Ramos (cell line): ENCODE measurements around the gene UGT1A6.
"Not testable (repeated sequence)": the region's sequence is repeated elsewhere in the genome, so short reads cannot be mapped to it uniquely, and the experiment has no call there.

Experiments
- in situ Hi-C: fragments of 300-500 bp; cut with MboI; formaldehyde crosslinking; loops from one replicate; pipeline ENCODE4 v1.14.3; 2022; ENCODE audit warnings: low sequenced_read_pairs; ENCODE audit not compliant: unreplicated experiment

The UGT1A6 gene

DNA sequence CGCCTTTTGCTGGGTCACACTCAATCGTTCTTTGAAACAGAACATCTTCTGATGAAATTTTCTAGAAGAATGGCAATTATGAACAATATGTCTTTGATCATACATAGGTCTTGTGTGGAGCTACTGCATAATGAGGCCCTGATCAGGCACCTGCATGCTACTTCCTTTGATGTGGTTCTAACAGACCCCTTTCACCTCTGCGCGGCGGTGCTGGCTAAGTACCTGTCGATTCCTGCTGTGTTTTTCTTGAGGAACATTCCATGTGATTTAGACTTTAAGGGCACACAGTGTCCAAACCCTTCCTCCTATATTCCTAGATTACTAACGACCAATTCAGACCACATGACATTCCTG lies 20.5 kb downstream of the UGT1A6 start:
- in situ Hi-C loops: no loop called here

DNA sequence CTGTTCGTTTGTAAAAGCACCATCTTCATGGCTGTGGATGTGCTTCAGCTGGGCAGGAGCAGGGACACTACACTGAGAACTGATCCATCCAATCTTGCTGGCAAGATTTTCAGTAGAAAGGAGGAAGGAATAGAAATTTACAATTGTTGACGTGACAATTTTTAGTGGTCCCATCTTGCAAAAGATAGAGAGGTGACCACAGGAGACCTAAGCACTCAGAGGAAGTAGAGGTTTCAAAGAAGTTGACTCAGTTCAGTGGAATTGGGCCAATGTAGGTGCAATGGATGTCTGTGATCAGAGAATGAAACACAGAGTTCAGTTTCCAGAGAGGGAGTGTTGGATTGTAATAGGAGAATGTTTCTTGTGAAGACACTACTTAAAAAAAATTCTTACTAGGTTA lies 21.4 kb downstream of the UGT1A6 start:
- in situ Hi-C loops: no loop called here

DNA sequence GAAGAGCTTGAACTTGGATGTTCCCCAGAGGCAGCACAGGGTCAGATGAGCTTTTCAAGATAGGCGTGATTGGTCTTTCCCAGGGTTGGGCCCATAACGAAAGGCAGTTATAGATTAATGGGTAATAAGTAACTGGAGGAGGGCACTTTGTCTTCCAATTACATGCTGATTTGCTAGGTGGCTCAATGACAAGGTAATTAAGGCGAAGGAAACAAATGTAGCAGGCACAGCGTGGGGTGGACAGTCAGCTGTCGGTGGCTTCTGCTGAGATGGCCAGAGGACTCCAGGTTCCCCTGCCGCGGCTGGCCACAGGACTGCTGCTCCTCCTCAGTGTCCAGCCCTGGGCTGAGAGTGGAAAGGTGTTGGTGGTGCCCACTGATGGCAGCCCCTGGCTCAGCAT lies 25.9 kb downstream of the UGT1A6 start, which contains the start of gene UGT1A4:
TSS of gene UGT1A4 (plus strand) at position 185 of the 400 bp plus-strand sequence. CDS start at position 270, 85 bp downstream.
- in situ Hi-C loops: no loop called here

DNA sequence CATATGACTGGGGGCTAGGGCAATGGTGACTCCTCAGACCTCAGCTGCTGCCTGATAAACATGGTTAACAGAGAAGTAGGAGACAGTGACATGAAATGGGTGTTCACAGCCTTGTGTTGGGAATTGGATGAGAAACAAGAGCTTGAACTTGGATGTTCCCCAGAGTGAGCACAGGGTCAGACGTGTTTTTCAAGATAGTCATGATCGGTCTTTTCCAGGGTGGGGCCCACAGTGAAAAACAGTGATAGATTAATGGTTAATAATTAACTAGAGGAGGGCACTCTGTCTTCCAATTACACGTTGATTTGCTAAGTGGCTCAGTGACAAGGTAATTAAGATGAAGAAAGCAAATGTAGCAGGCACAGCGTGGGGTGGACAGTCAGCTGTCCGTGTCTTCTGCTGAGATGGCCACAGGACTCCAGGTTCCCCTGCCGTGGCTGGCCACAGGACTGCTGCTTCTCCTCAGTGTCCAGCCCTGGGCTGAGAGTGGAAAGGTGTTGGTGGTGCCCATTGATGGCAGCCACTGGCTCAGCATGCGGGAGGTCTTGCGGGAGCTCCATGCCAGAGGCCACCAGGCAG lies 36.1 kb downstream of the UGT1A6 start, which contains the start of gene UGT1A3:
TSS of gene UGT1A3 (plus strand) at position 320 of the 579 bp plus-strand sequence. CDS start at position 405, 85 bp downstream.
- in situ Hi-C loops: no loop called here

DNA sequence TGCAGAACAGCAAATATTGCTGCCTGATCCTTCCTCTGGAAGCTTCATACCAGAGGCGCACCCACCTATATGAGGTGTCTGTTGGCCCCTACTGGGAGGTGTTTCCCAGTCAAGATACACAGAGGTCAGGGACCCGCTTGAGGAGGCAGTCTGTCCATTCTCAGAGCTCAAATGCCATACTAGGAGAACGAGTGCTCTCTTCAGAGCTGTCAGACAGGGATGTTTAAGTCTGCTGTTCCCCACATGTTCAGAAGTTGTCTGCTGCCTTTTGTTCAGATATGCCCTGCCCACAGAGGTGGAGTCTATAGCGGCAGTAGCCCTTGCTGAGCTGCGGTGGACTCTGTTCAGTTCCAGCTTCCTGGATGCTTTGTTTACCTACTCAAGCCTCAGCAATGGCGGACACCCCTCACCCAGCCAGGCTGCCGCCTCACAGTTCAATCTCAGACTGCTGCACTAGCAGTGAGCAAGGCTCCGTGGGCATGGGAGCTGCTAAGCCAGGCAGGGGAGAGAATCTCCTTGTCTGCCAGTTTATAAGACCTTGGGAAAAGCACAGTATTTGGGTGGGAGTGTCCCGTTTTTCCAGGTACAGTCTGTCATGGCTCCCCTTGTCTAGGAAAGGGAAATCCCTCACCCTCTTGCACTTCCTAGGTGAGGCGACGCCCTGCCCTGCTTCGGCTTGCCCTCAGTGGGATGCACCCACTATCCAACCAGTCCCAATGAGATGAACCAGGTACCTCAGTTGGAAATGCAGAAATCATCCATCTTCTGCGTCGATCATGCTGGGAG lies 44.4 kb downstream of the UGT1A6 start:
- in situ Hi-C loops: not testable (repeated sequence)

DNA sequence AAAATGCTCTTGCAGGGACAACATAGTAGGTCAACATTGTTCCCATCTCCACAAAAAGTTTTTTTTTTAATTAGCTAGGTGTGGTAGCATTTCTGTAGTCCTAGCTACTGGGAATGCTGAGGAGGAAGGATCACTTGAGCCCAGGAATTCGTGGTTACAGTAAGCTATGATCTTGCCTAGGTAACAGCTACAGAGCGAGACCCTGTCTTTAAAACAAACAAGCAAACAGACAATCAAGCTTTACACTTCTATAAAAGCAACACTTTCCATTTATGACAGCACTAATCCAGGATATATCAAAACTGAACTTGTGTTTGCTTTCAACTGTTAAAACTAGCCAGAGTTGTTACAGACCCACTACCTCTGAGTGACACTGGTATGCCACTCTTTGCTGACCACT lies 48.2 kb downstream of the UGT1A6 start:
- in situ Hi-C loops: no loop called here

DNA sequence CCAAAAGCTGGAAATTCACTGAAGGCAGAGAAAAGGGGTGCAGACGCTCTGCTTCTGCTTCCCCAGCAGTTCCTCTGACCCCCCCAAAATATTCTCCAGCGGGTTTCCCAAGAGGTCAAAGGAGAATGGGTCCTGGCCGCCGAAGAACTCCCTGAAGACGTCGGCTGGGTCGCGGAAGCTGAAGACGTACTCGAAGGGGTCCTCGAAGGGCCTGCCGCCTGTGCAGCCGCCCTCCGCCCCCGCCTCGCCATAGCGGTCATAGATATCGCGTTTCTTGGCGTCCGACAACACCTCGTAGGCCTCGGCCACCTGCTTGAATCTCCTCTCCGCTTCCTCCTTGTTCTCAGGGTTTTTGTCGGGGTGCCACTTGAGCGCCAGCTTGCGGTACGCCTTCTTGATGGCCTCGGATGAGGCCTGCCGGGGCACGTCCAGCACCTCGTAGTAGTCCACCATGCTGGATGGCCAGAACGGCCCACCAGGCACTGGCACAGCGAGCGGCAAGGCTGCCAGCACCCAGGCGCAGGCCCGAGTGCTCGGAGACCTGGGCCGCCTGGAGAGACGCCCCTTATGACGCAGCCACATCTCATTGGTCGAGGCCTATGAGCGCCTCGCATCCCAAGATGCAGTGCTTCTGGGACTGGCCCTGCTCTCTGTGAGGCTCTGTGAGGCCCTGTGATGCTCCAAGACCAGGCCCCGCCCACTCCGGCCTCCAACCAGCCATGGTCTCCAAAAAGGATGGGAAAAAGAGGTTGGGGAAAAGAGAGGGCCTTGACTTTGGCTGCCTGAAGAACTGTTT lies 51.0 kb downstream of the UGT1A6 start:
- in situ Hi-C loops: no loop called here

DNA sequence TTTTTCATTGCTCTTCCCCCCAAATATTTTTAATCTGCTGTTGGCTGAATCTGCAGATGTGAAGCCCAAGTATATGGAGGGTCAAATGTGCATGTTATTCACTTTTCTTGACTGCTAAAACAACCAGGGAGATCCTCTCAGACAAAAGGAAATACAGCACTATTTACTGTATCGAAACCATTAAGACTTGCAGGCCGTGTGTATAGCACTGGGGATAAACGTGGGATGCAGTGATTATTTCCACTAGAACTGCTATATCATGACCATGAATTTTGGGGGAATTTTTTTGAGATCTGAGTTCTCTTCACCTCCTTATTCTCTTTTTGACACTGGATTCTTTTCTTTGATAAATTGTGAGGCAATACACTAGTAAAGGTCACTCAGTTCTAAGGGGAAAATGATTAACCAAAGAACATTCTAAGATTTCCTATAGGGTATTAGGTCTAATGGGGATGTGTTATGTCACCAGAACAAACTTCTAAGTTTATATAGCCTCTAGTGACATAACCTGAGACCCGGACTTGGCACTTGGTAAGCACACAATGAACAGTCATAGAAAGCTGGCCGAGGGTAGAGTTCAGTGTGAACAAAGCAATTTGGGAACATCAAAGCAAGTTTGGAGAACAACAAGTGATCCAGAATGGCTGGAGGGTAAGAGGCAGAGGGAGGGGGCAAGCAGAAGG lies 52.5 kb downstream of the UGT1A6 start:
- in situ Hi-C loops: no loop called here

DNA sequence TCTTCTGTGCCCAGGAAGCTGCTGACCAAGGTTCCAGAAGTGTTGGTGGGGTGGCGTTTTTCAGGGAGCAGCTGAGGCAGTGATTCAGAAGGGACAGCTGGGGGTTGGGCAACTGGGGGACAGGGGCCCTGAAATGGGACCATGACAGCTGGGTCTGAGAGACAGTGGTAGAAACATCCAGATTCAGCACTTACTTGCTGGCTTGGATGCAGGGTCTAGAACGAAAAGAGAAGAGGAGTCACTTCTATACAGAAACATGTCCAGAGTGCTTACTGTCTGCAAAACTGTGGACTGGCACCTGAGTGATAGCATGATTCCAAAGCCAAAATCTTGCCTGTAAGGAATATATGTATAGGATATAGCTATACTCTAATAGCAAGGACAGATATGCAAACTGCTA lies 53.1 kb downstream of the UGT1A6 start:
- in situ Hi-C loops: not testable (repeated sequence)

DNA sequence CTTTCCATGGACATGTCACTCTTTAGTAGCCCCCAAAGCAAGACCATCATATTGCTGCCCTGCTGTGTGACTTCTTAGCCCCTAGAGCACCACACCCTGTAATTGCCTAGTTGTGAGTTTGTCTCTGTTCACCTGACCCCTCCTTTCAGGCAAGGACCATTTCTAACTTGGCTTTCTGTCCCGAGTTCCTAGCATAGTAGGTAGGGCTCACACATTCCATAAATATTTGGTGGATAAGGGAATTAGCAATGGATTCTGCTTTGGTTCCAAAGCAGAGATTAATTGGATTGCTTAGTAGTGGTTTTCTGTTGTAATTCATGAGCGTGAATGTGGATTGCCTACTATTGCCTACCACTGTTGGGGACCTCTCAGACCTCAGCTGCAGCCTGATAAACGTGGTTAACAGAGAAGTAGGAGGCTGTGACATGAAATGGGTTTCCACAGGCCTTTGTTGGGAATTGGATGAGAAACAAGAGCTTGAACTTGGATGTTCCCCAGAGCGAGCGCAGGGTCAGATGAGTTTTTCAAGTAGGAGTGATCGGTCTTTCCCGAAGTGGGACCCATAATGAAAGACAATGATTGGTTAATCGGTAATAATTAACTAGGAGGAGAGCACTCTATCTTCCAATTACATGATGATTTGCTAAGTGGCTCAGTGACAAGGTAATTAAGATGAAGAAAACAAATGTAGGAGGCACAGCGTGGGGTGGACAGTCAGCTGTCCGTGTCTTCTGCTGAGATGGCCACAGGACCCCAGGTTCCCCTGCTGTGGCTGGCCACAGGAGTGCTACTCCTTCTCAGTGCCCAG lies 54.0 kb downstream of the UGT1A6 start:
- in situ Hi-C loops: no loop called here

DNA sequence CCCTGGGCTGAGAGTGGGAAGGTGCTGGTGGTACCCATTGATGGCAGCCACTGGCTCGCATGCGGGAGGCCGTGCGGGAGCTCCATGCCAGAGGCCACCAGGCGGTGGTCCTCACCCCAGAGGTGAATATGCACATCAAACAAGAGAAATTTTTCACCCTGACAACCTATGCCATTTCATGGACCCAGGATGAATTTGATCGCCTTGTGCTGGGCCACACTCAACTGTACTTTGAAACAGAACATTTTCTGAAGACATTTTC lies 54.5 kb downstream of the UGT1A6 start:
- in situ Hi-C loops: no loop called here

DNA sequence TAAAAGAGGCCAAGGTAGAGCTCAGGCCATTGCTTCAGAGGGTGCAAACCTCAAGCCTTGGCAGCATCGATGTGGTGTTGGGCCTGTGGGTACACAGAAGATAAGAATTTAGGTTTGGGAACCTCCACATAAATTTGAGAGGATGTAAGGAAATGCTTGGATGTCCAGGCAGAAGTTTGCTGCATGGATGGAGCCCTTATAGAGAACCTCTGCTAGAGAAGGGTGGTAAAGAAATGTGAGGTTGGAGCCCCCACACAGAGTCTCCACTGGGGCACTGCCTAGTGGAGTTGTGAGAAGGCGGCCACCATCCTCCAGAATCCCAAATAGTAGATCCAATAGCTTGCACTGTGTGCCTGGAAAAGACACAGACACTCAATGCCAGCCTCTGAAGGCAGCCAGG lies 58.0 kb downstream of the UGT1A6 start:
- in situ Hi-C loops: not testable (repeated sequence)

DNA sequence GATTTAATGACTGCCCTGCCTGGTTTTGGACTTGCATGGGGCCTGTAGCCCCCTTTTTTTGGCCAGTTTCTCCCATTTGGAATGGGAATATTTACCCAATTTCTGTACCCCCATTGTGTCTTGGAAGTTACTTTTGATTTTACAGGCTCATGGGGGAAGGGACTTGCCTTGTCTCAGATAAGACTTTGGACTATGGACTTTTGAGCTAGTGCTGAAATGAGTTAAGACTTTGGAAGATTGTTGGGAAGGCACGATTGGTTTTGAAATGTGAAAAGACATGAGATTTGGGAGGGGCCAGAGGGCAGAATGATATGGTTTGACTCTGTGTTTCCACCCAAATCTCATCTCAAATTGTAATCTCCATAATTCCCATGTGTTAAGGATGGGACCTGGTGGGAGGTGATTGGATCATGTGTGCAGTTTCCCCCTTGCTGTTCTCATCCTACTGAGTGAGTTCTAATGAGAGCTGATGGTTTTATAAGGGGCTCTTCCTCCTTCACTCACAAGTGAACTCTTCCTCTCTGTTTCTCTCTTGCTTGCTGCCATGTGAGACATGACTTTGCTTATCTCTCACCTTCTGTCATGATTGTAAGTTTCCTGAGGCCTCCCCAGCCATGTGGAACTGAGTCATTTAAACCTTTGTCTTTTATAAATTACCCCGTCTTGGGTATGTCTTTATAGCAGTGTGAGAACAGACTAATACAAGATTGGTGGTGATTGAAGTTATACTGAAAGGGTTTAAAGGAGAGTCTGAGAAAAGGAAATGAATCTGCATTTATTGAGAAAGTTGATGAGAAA lies 58.7 kb downstream of the UGT1A6 start:
- in situ Hi-C loops: not testable (repeated sequence)

DNA sequence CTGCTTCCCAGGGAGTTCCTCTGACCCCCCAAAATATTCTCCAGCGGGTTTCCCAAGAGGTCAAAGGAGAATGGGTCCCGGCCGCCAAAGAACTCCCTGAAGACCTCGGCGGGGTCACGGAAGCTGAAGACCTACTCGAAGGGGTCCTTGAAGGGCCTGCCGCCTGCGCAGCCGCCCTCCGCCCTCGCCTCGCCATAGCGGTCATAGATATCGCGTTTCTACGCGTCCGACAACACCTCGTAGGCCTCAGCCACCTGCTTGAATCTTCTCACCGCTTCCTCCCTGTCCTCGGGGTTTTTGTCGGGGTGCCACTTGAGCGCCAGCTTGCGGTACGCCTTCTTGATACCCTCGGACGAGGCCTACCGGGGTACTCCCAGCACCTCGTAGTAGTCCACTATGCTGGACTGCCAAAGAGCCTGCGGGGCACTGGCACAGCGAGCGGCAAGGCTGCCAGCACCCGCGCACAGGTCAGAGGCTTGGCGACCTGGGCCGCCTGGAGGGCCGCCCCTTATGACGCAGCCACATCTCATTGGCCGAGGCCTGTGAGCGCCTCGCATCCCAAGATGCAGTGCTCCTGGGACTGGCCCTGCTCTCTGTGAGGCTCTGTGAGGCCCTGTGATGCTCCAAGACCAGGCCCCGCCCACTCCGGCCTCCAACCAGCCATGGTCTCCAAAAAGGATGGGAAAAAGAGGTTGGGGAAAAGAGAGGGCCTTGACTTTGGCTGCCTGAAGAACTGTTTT lies 62.4 kb downstream of the UGT1A6 start:
- in situ Hi-C loops: no loop called here

DNA sequence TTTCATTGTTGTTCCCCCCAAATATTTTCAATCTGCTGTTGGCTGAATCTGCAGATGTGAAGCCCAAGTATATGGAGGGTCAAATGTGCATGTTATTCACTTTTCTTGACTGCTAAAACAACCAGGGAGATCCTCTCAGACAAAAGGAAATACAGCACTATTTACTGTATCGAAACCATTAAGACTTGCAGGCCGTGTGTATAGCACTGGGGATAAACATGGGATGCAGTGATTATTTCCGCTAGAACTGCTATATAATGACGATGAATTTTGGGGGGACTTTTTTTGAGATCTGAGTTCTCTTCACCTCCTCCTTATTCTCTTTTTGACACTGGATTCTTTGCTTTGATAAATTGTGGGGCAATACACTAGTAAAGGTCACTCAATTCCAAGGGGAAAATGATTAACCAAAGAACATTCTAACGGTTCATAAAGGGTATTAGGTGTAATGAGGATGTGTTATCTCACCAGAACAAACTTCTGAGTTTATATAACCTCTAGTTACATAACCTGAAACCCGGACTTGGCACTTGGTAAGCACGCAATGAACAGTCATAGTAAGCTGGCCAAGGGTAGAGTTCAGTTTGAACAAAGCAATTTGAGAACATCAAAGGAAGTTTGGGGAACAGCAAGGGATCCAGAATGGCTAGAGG lies 63.9 kb downstream of the UGT1A6 start:
- in situ Hi-C loops: no loop called here

DNA sequence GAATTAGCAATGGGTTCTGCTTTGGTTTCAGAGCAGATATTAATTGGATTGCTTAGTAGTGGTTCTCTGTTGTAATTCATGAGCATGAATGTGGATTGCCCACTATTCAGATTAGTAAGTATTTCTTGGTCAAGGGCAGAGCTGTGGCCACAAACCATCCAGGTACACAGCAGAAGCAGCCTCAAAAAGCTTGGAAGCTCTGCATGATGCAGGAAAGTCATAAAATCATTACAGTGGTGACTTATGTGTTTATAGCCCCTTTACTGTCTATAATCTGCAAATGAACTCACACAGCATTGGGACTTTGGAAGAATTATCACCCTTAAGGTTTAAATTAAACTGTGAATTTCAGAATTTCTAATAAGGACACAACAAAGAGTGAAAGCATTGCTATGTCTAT lies 65.5 kb downstream of the UGT1A6 start:
- in situ Hi-C loops: no loop called here

DNA sequence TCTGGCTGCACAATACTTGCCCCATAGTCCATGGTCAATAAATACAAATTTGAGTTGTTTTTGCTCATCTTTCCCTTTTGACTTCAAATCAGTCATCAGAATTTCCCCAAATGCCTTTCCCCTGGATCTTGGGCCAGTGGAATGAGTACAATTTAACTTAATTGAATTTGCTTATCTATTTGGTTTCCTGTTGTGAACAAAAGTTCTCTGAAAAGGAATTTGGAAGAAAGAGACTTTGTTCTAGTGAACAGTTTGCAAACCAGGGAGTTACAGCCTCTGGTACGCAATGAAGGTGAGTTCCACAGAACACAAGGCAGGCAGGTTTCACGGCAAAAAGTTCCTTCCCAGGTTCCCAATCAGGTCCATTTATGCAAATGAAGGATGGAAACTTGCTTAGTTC lies 66.2 kb downstream of the UGT1A6 start:
- in situ Hi-C loops: no loop called here

DNA sequence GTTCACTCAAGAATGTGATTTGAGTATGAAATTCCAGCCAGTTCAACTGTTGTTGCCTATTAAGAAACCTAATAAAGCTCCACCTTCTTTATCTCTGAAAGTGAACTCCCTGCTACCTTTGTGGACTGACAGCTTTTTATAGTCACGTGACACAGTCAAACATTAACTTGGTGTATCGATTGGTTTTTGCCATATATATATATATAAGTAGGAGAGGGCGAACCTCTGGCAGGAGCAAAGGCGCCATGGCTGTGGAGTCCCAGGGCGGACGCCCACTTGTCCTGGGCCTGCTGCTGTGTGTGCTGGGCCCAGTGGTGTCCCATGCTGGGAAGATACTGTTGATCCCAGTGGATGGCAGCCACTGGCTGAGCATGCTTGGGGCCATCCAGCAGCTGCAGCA lies 67.4 kb downstream of the UGT1A6 start, which contains the start of gene UGT1A1:
TSS of gene UGT1A1 (plus strand) at position 228 of the 400 bp plus-strand sequence. CDS start at position 246, 18 bp downstream.
- in situ Hi-C loops: no loop called here
